SK-MEL-5 (cell line): ENCODE data around the gene SCN2B. TPM values are rescaled to one million over a fixed set of nuclear protein-coding genes. Genes with fewer than 3 reads are reported as not detected.
A peak's percentile ranks its signal among the peaks of the same experiment; 100 is the strongest.
"Not testable (repeated sequence)": the region's sequence is repeated elsewhere in the genome, so short reads cannot be mapped to it uniquely, and the experiment has no call there.

Experiments
- DNase-seq: peaks from one replicate; pipeline ENCODE4 v3.0.0-alpha.2; 2016; ENCODE audit warnings: low read depth, low spot score
- in situ Hi-C: cut with HindIII; loops from 2 replicates; pipeline ENCODE4 v1.10.0; 2016; ENCODE audit warnings: low sequenced_read_pairs, high pct_unique_total_duplicates, low pct_unique_long_range_greater_than_20kb
- total RNA-seq: library from RNA; depleted of rRNA; stranded (reverse); fragments of >200 nt; shearing (Covaris generic); gene quantifications from 2 replicates; pipeline ENCODE4 v1.2.3, GENCODE V29; 2014

SCN2B gene
- total RNA-seq, 1 experiment from 2014 or later, result not detected

GRCh38 chr11:118211006-118211405, 34.6 kb upstream of the SCN2B start:
- in situ Hi-C loops, result no loop called here
- no peak for DNase-seq

GRCh38 chr11:118210323-118210722, 33.9 kb upstream of the SCN2B start:
- no peak for DNase-seq
- in situ Hi-C loops, result no loop called here

- no peak for DNase-seq
- in situ Hi-C loops, result no loop called here
Observed at GRCh38 chr11:118209033-118209432, 32.6 kb upstream of the SCN2B start.

GRCh38 chr11:118207079-118207478, 30.6 kb upstream of the SCN2B start:
- no peak for DNase-seq
- in situ Hi-C loops, result no loop called here

- DNase-seq, result peak; percentile 23
- in situ Hi-C loops, result no loop called here
Observed at GRCh38 chr11:118206391-118207031, 30.1 kb upstream of the SCN2B start.

- DNase-seq, result no peak
- in situ Hi-C loops, result no loop called here
Observed at GRCh38 chr11:118205606-118206378, 29.4 kb upstream of the SCN2B start.

- DNase-seq, result no peak
Observed at GRCh38 chr11:118202599-118203422, 26.4 kb upstream of the SCN2B start.

GRCh38 chr11:118201966-118202365, 25.5 kb upstream of the SCN2B start:
- in situ Hi-C loops, result no loop called here
- DNase-seq, result no peak

More at GRCh38 chr11:118202599-118203422, 26.4 kb upstream of the SCN2B start:
- in situ Hi-C loops, result no loop called here

GRCh38 chr11:118200901-118201680, 24.7 kb upstream of the SCN2B start:
- in situ Hi-C loops, result no loop called here

GRCh38 chr11:118200497-118200896, 24.1 kb upstream of the SCN2B start:
- in situ Hi-C loops, result no loop called here
- no peak for DNase-seq

More at GRCh38 chr11:118200901-118201680, 24.7 kb upstream of the SCN2B start:
- no peak for DNase-seq

GRCh38 chr11:118199135-118199534, 22.7 kb upstream of the SCN2B start:
- DNase-seq, result no peak
- in situ Hi-C loops, result no loop called here

GRCh38 chr11:118198370-118198769, 21.9 kb upstream of the SCN2B start:
- DNase-seq, result peak; percentile 64
- in situ Hi-C loops, result no loop called here

GRCh38 chr11:118194835-118195627, 18.6 kb upstream of the SCN2B start:
- DNase-seq, result peak; percentile 87

GRCh38 chr11:118193910-118194566, 17.6 kb upstream of the SCN2B start:
- in situ Hi-C loops, result no loop called here
- DNase-seq, result peak; percentile 27

More at GRCh38 chr11:118194835-118195627, 18.6 kb upstream of the SCN2B start:
- in situ Hi-C loops, result no loop called here

- in situ Hi-C loops, DNase-seq: not testable (repeated sequence)
Observed at GRCh38 chr11:118192817-118193216, 16.4 kb upstream of the SCN2B start.

- in situ Hi-C loops, DNase-seq: not testable (repeated sequence)
Observed at GRCh38 chr11:118190942-118191506, 14.6 kb upstream of the SCN2B start.
